Adipocyte (in vitro differentiated cells): ENCODE data around the gene ZNF556.
"Not testable (repeated sequence)": the region's sequence is repeated elsewhere in the genome, so short reads cannot be mapped to it uniquely, and the experiment has no call there.

ENCODE experiments used
- DNase-seq: peaks from one replicate; pipeline ENCODE4 v3.0.0-alpha.2; 2015; ENCODE audit warnings: low read depth
- H3K27me3 ChIP-seq: replicated peaks from 2 replicates; pipeline ENCODE4 v1.7.0; 2013; ENCODE audit warnings: mild to moderate bottlenecking, low read length, moderate library complexity; ENCODE audit not compliant: control insufficient read depth, insufficient read depth
- H3K36me3 ChIP-seq: 2 replicates; pipeline ENCODE4 v1.7.0; 2013; ENCODE audit warnings: low read length, mild to moderate bottlenecking, moderate library complexity; ENCODE audit not compliant: control insufficient read depth, insufficient read depth, severe bottlenecking
- H3K4me1 ChIP-seq: 2 replicates; pipeline ENCODE4 v1.7.0; 2013; ENCODE audit warnings: mild to moderate bottlenecking, low read length, moderate library complexity; ENCODE audit not compliant: control insufficient read depth, insufficient read depth
- H3K4me3 ChIP-seq: 2 replicates; pipeline ENCODE4 v1.7.0; 2013; ENCODE audit warnings: mild to moderate bottlenecking, low read length, moderate library complexity
- H3K9ac ChIP-seq: 2 replicates; pipeline ENCODE4 v1.7.0; 2013; ENCODE audit warnings: mild to moderate bottlenecking, low read length, moderate library complexity
- H3K9me3 ChIP-seq: 2 replicates; pipeline ENCODE4 v1.7.0; 2013; ENCODE audit warnings: mild to moderate bottlenecking, low read length, moderate library complexity; ENCODE audit not compliant: control insufficient read depth

Gene ZNF556

GRCh38 chr19:2887391-2887914 is 20.3 kb downstream of the ZNF556 start:
- DNase-seq, result peak; percentile 82
- H3K9me3 ChIP-seq, result no peaks in the 10 kb centered on the region
- H3K9ac ChIP-seq, result peak overlapping the region; percentile 5
- no peaks in the 10 kb centered on the region for H3K4me1 ChIP-seq
- peak overlapping the region; percentile 42 for H3K4me3 ChIP-seq
- no peaks in the 10 kb centered on the region for H3K27me3 ChIP-seq
- no peaks in the 10 kb centered on the region for H3K36me3 ChIP-seq

DNA sequence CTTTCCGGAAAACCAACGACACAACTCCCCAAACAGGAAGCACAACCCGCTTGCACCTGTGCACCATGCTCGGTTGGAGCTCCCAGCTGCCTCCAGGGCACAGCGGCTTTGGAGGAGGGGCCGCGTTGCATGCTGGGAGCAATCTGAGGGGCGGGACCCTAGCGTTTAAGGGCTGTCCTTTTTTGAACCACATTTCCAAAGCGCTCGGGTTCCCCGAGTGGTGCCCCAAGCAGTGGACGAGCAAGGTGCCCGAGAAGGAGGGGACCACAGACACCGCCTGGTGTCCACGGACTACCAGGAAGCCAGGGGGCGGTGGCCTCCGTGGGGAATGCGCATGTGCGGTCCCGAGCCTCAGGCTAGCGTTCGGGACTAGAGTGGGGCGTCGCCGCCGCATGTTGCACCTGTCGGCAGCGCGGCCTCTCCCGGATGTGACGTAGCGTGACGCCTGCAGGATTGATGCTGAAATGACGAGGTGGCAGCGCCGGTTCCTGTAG is 21.6 kb downstream of the ZNF556 start:
- H3K36me3 ChIP-seq, result no peaks in the 10 kb centered on the region
- peak overlapping the region; percentile 76 for H3K4me3 ChIP-seq
- H3K9ac ChIP-seq, result peak overlapping the region; percentile 60
- H3K4me1 ChIP-seq, result peaks cover 2% of the 10 kb centered on the region
- peak; percentile 40 for DNase-seq
- no peaks in the 10 kb centered on the region for H3K9me3 ChIP-seq
- no peaks in the 10 kb centered on the region for H3K27me3 ChIP-seq

- not testable (repeated sequence) for H3K4me3 ChIP-seq, H3K27me3 ChIP-seq, H3K9me3 ChIP-seq, DNase-seq, H3K9ac ChIP-seq, H3K4me1 ChIP-seq, H3K36me3 ChIP-seq
These were observed 23.4 kb downstream of the ZNF556 start for GRCh38 chr19:2890531-2890930.

DNA sequence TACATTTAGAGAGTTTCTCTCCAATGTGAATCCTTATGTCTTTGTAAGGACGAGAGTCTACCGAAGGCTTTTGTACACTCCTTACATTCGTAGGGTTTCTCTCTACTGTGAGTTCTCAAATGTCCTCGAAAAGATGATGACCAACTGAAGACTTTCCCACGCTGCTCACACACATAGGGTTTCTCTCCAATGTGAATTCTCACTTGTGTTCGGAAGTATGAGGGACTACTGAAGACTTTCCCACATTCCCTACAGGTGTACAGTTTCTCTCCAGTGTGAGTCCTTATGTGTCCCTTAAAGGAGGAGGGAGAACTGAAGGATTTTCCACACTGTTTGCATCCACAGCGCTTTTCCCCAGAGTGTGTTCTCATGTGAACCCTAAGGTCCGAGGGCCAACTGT is 29.6 kb downstream of the ZNF556 start:
- peak overlapping the region; percentile 27 for H3K4me3 ChIP-seq
- DNase-seq, result no peak
- H3K9ac ChIP-seq, result no peak overlapping the region
- H3K4me1 ChIP-seq, result peaks cover 4% of the 10 kb centered on the region
- H3K27me3 ChIP-seq, result no peaks in the 10 kb centered on the region
- H3K36me3 ChIP-seq, result no peaks in the 10 kb centered on the region
- H3K9me3 ChIP-seq, result peaks cover 13% of the 10 kb centered on the region

GRCh38 chr19:2900296-2901252 is 33.4 kb downstream of the ZNF556 start, which contains the start of gene ZNF57:
TSS of gene ZNF57 (plus strand) at chr19:2900928. CDS start at chr19:2901046, 118 bp downstream.
- Histone ChIP-seq H3K36me3 (no peaks in the 10 kb centered on the region), H3K27me3 (no peaks in the 10 kb centered on the region), H3K9ac (peak within 1 kb of the TSS; percentile 83), H3K4me3 (peak within 1 kb of the TSS; percentile 93), H3K4me1 (peaks cover 3% of the 10 kb centered on the region), H3K9me3 (peaks cover 13% of the 10 kb centered on the region)
- DNase-seq, result peak; percentile 100

- DNase-seq, result no peak
- Histone ChIP-seq H3K27me3 (no peaks in the 10 kb centered on the region), H3K4me1 (peaks cover 3% of the 10 kb centered on the region), H3K9ac (no peak overlapping the region), H3K36me3 (no peaks in the 10 kb centered on the region), H3K4me3 (no peak overlapping the region), H3K9me3 (no peaks in the 10 kb centered on the region)
These were observed 35.6 kb downstream of the ZNF556 start for GRCh38 chr19:2902590-2903218.

DNA sequence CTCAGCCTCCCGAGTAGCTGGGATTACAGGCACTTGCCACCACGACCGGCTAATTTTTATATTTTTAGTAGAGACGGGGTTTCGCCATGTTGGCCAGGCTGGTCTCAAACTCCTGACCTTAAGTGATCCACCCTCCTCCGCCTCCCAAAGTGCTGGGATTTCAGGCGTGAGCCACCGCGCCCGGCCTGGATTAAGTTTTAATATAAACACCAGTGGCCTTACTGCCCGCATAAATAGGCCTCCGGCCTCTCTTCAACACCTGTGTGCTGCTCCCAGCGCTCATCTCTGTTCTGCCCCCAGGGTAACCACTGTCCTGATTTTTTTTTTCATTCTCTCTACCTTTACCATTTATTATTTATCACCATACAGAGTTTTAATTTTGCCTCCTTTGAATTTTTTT is 36.2 kb downstream of the ZNF556 start:
- not testable (repeated sequence) for H3K4me1 ChIP-seq, H3K36me3 ChIP-seq, H3K9me3 ChIP-seq, DNase-seq, H3K4me3 ChIP-seq, H3K27me3 ChIP-seq, H3K9ac ChIP-seq

DNA sequence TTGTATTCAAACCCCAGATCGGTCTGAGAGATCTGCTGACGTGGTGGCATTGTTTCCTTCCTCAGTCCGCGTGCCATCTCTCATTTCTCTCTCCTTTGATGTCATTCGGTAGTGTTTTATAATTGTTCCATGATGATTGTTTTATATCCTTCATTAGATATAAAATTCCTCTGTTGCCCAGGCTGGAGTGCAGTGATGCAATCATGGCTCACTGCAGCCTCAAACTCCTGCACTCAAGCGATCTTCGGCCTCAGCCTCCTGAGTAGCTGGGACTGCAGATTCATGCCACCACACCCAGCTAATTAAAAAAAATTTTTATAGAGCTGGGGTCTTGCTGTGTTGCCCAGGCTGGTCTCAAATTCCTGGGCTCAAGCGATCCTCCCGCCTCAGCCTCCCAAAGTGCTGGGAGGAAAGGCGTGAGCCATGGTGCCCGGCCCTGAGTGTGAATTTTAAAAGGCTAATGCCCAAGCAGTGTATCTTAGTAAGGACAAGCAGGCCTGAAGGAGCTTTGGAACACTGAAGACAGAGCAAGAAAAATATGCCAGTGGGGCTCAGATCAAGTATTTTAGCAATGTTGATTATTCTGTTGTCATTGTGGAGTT is 38.9 kb downstream of the ZNF556 start:
- Histone ChIP-seq H3K4me1 (peaks cover 8% of the 10 kb centered on the region), H3K9me3 (no peaks in the 10 kb centered on the region), H3K36me3 (no peaks in the 10 kb centered on the region), H3K9ac (no peak overlapping the region), H3K27me3 (no peaks in the 10 kb centered on the region), H3K4me3 (no peak overlapping the region)
- DNase-seq, result no peak

GRCh38 chr19:2906631-2907195 is 39.6 kb downstream of the ZNF556 start:
- Histone ChIP-seq H3K9ac (no peak overlapping the region), H3K27me3 (no peaks in the 10 kb centered on the region), H3K9me3 (no peaks in the 10 kb centered on the region), H3K36me3 (no peaks in the 10 kb centered on the region), H3K4me1 (peaks cover 8% of the 10 kb centered on the region), H3K4me3 (no peak overlapping the region)
- no peak for DNase-seq

GRCh38 chr19:2912306-2912705 is 45.2 kb downstream of the ZNF556 start:
- DNase-seq, result no peak
- Histone ChIP-seq H3K4me1 (peaks cover 6% of the 10 kb centered on the region), H3K4me3 (no peak overlapping the region), H3K9ac (no peak overlapping the region), H3K36me3 (peaks cover 29% of the 10 kb centered on the region), H3K27me3 (no peaks in the 10 kb centered on the region), H3K9me3 (peaks cover 20% of the 10 kb centered on the region)
